ENCODE measurements around the gene CDK18.

CDK18 gene

GRCh38 chr1:205505076-205505729, 734 bp downstream of the CDK18 start:
- DNase-seq (ENCODE audit: low read depth, low spot score): no peak

- no peak for DNase-seq (ENCODE audit: low read depth, low spot score)
Measured at GRCh38 chr1:205505791-205506190, 1.3 kb downstream of the CDK18 start.

DNA sequence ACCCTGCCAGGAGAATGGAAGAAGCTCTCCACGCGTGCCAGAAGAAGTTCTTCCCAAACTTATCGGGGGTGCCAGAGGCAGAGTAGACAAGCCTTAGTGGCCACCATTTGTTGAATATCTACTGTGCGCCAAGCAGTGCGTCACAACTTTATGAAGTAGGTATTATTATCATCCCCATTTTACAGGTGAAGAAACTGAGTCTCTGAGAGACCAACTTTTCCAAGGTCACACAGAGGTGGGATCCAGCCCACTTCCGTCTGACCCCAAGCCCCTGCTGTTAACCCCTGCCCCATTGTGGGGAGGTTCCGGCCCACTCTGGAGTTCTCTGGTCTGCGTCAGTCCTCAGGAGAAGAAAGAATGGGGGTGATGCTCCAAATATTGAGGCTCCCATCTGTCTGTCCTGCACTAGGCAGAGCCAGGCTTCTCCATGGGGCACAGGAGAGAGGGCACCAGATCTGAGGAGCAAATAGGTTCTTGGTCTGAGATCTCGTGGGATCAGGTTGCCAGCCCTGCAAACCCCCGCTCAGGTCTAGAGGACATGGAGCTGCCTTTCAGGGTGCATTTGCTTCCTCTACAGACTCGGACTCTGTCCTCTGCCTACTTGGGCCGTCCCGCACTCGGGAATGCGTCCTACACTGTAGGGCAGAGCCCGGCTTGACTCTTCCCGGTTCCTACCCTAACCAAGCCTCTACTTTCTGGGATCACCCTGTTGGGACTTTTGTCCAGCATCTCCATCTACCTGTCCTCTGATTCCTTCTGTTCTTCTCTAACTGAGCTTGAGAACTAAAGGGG, 2.1 kb downstream of the CDK18 start:
- no peak for DNase-seq (ENCODE audit: low read depth, low spot score)

GRCh38 chr1:205508227-205508714, 3.8 kb downstream of the CDK18 start:
- DNase-seq (ENCODE audit: low read depth, low spot score): no peak

GRCh38 chr1:205510308-205510950, 6.0 kb downstream of the CDK18 start:
- no peak for DNase-seq (ENCODE audit: low read depth, low spot score)

GRCh38 chr1:205510951-205511330, 6.5 kb downstream of the CDK18 start:
- DNase-seq (ENCODE audit: low read depth, low spot score): no peak

DNA sequence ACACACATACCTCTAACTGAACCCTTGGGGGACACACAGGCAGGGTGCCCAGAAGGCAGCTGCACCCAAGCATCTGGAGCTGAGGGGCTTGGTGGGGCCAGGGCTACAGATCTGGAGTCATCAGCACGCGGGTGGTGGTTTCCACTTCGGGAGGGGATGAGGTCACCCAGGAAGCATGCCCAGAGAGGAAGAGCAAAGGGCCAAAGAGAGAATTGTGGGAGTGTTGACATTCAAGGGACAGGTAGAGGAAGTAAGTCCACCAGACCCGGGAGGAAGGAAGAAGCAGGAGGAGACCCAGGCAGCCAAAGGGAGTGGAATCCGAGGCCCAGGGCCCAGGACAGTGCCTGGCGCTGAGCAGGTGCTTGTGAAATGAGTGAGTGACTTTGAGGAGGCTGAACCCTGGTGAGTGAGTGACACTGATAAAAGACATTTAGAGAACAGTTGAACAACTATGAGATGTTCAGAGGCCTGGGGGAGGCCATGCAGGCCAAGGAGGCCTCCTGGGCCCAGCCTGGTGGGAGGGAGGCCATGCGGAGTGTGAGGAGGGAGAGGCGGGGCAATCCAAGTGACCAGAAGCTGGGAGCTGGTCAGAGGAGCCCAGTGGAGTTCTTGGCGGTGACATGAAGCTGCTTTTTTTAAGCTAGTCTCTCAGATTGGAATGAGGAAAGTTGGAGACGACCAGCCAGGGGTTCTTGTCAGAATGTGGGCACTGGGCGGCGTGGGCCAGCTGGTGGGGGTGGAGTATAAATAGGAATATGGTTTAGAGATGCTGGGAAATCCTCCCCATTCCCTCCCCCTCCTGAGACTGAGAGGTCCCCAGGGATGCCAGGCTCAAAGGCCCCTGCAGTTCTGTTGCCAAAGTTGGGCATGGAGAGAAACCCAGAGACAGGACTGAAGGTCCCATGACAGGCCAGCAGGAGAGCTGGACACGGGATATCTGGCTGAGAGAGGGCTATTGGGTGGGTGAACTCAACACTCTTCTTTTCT, 7.9 kb downstream of the CDK18 start:
- no peak for DNase-seq (ENCODE audit: low read depth, low spot score)

- no peak for DNase-seq (ENCODE audit: low read depth, low spot score)
Measured at GRCh38 chr1:205513774-205514173, 9.3 kb downstream of the CDK18 start.

DNA sequence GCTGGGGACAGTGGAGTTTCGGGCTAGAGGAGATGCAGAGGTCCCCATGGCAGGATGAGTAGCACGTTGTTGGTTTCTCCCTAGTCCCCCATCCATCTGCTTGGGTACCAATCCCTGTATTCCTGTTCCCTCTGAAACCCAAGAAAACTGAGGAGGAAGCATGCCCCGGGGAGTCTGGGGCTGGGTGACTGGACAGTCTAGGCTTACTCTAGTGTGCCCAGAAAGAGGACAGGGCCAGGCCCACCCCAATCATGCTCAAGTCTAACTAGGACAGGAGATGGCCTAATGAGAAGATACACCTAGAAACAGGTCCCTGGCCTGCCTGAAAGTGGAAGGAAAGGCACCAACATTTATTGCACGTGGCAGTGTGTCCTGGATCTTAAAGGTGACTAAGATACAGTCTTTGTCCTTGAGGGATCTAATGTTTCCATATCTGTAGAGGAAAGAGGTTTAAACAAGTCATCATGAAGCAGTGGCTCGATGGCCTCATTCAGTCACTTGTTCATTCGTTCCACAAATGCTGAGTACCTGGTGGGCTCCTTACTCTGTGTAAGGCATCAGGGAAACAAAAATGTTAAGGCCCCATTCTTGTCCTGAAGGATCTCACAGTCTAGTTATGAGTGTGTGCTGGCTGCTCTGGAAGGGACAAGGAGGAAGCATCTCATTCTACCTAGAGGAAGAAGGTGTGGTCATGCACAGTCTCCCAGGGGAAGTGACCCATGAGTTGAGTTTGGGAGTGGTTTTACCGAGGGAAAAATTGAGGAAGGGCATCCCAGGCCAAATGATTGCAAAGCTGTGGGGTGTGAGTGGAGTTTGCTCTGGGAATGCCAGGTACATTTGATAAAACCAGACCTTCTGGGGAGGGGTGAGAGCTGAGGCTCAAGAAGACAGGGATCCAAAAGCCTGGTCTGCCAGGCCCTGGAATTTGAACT, 10.0 kb downstream of the CDK18 start:
- no peak for DNase-seq (ENCODE audit: low read depth, low spot score)

- no peak for DNase-seq (ENCODE audit: low read depth, low spot score)
Measured at GRCh38 chr1:205515781-205516253, 11.3 kb downstream of the CDK18 start.

- DNase-seq (ENCODE audit: low read depth, low spot score): no peak
Measured at GRCh38 chr1:205516362-205516761, 11.9 kb downstream of the CDK18 start.

GRCh38 chr1:205517288-205517687, 12.8 kb downstream of the CDK18 start:
- DNase-seq (ENCODE audit: low read depth, low spot score): no peak

GRCh38 chr1:205517763-205518162, 13.3 kb downstream of the CDK18 start:
- DNase-seq (ENCODE audit: low read depth, low spot score): no peak

DNA sequence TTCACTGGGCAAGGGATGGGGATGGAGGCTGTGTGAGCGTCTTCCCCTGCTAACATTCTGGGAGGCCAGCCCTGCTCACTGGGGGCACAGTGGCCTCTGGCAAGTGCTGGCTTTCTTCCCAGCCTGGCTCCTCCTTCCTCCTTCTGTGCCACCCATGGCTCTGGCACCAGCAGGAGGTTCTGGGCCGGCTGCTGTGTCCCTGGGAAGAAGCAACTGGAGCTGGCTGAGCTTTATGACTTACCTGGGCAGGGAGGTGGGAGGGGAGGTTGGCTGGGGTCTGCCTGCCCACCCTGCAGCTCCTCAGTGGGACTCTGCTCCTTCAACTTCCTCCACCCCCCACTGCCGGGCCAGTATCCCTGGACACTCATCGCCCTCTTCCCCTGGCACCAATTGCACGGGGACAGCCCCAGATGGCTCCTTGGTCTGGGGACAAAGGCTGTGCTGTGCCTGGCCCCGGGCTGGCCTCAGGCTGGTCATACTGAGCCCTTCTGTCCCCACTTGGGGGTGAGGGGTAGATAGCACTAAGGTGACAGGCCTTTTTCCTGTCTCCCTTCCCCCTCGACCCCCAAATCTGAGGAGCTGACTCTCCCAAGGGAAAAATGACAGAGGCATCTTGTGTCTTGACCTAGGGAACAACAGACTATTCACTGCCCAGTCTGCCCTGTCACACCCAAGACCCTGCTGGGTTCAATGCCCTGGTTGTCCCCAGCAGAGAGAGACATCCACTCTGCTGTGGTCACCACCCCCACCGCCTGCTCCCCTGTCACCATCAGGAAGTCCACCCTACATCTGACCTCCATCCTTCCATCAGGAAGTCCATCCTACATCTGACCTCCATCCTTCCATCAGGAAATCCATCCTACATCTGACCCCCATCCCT, 14.4 kb downstream of the CDK18 start:
- DNase-seq (ENCODE audit: low read depth, low spot score): no peak

GRCh38 chr1:205519541-205520131, 15.2 kb downstream of the CDK18 start:
- no peak for DNase-seq (ENCODE audit: low read depth, low spot score)

DNA sequence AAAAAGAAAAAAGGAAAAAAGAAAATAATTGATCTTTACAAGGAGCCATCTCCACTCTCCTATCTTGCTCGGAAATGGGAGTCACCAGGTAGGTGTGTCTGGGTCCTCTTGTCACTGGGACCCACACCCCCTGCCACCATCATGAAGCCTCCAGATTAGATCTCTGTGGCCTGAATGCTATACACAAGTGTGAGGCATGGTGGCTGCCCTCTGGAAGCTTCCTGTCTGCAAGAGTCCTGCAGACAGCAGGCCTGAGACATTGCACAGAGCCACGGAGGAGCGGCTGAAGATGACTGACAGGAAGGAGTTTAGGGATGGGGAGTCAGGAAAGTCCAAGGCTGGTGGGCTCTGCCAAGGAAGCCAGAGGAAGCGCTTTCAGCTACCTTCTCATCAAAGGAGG, 16.2 kb downstream of the CDK18 start:
- DNase-seq (ENCODE audit: low read depth, low spot score): no peak

DNA sequence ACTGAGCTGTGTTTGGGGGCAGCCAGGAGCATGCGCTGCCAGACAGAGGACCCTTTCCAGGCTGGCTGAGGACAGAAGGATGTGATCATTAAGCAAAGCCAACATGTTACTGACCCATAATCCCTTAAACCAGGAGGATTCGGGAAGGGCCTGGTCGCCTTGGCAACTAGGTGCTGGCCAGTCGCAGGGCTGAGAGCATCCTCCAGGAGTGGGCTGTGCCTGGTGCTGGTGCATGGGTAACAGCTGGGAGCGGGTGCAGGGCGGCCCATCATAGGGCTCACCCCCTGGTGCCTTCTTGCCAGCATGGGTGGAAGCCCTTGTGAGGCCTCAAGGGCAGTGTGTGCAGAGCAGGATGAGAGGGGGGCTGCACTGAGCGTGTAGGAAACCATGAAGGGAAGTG, 17.2 kb downstream of the CDK18 start:
- no peak for DNase-seq (ENCODE audit: low read depth, low spot score)

- no peak for DNase-seq (ENCODE audit: low read depth, low spot score)
Measured at GRCh38 chr1:205522692-205523091, 18.2 kb downstream of the CDK18 start.
